Breast epithelium (tissue), 4 donors: ENCODE results near the gene MAST4. TPM values are rescaled to one million over a fixed set of nuclear protein-coding genes. Genes with fewer than 3 reads are reported as not detected.

Experiments used
- DNase-seq, 2 donors: peaks; one replicate each; pipeline ENCODE4 v3.0.0-alpha.2; 2019; ENCODE audit warnings: low spot score in 2 of 2
- H3K27ac ChIP-seq, 2 donors: fragments of 200-600 bp; sonication (generic) in 1 of 2; one replicate each; pipeline ENCODE4 v1.5.1; 2016 to 2019; ENCODE audit warnings: mild to moderate bottlenecking in 1 of 2
- H3K27me3 ChIP-seq, 2 donors: fragments of 200-600 bp; sonication (generic) in 1 of 2; one replicate each; pipeline versions ENCODE4 v1.5.1 to v1.6.0; 2017 to 2019; ENCODE audit warnings: control low read depth in 1 of 2, mild to moderate bottlenecking in 1 of 2
- H3K36me3 ChIP-seq: fragments of 200-600 bp; one replicate; pipeline ENCODE4 v1.5.1; 2019
- H3K4me1 ChIP-seq, 2 donors: fragments of 200-600 bp; sonication (generic); one replicate each; pipeline ENCODE4 v1.5.1; 2016 to 2019; ENCODE audit warnings: control low read depth in 1 of 2
- H3K4me3 ChIP-seq, 3 donors: fragments of 200-600 bp; sonication (generic); 1 replicate in 2 of 3; 2 replicates in 1 of 3; pipeline ENCODE4 v1.5.1; 2016 to 2019; ENCODE audit warnings: mild to moderate bottlenecking in 3 of 3, moderate library complexity in 2 of 3
- H3K9me3 ChIP-seq, 2 donors: fragments of 200-600 bp; sonication (generic) in 1 of 2; one replicate each; pipeline ENCODE4 v1.5.1; 2016 to 2019; ENCODE audit warnings: control low read depth in 1 of 2
- POLR2A ChIP-seq: fragments of 450-650 bp; IDR thresholded peaks from one replicate; pipeline ENCODE4 v1.6.1; 2016; ENCODE audit warnings: antibody characterized with exemption, mild to moderate bottlenecking, moderate library complexity
- POLR2AphosphoS5 ChIP-seq, 3 donors: sonication (generic); formaldehyde crosslinking; IDR thresholded peaks; one replicate each; pipeline ENCODE4 v1.6.1; 2017; ENCODE audit warnings: antibody characterized with exemption in 3 of 3
- intact Hi-C: fragments of 100-400 bp; cut with DNase I; formaldehyde crosslinking; loops from one replicate; pipeline ENCODE4 v1.15.1; 2023; ENCODE audit warnings: low total_unique reads
- total RNA-seq, 3 donors: library from RNA; depleted of rRNA; stranded (reverse); fragments of >200 nt; gene quantifications; one replicate each; pipeline ENCODE4 v1.1.0, GENCODE V29; 2016
- TF ChIP-seq, protein P1 (sequence below), 3 donors: fragments of 450-650 bp; IDR thresholded peaks; one replicate each; pipeline ENCODE4 v1.5.1; 2016 to 2017; ENCODE audit warnings: antibody characterized with exemption in 3 of 3, mild to moderate bottlenecking in 3 of 3, moderate library complexity in 3 of 3

The MAST4 gene
- total RNA-seq, 3 donors from 2014 or later, result 28.0 to 61.5 (median 50.1) TPM

DNA sequence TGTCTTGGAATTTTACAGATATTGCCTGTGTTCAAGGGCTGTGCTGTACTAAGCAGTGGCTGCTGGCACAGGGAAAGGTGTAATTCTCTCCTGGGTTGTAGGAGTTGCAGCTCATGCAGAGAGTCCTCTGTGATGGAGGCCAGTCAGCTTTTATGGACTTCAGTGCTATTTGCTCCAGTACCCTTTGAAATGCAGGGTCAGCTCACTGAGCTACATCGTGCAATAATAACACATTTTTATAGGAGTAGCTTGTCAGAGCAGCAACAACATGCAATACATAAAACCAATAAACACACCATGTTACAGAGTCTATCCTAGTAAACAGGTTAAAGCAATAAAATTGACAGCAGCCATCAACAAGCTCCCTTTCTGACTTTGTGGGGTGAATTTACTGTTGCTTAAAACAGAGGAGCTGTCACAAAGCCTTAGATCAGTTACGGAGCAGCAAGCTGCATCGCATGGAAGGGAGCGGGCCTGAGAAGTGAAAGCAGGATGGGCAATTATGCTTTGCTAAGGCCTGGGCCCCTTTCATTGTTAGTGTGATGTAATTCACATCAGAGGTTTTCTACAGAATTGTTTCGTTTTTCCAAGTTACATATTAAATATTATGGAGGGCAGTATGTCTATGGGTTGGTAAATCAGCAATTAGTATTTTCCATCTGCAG lies 583.6 kb downstream of the MAST4 start:
- Histone ChIP-seq H3K27me3 (no peaks in the 10 kb centered on the region), H3K27ac (no peak overlapping the region), H3K4me3 (no peak overlapping the region), H3K36me3 (no peaks in the 10 kb centered on the region), H3K9me3 (no peaks in the 10 kb centered on the region), H3K4me1 (peaks cover 0 to 6% of the 10 kb centered on the region in 2 donors)
- intact Hi-C loops, result loop anchor here (5.0 kb wide), 1 partner anchor 558 kb away; no protein-coding TSS in a partner anchor
- TF ChIP-seq, protein P1, sequence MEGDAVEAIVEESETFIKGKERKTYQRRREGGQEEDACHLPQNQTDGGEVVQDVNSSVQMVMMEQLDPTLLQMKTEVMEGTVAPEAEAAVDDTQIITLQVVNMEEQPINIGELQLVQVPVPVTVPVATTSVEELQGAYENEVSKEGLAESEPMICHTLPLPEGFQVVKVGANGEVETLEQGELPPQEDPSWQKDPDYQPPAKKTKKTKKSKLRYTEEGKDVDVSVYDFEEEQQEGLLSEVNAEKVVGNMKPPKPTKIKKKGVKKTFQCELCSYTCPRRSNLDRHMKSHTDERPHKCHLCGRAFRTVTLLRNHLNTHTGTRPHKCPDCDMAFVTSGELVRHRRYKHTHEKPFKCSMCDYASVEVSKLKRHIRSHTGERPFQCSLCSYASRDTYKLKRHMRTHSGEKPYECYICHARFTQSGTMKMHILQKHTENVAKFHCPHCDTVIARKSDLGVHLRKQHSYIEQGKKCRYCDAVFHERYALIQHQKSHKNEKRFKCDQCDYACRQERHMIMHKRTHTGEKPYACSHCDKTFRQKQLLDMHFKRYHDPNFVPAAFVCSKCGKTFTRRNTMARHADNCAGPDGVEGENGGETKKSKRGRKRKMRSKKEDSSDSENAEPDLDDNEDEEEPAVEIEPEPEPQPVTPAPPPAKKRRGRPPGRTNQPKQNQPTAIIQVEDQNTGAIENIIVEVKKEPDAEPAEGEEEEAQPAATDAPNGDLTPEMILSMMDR (IDR thresholded peaks at IDR 0.05), result no peak
- TF ChIP-seq POLR2AphosphoS5 (IDR thresholded peaks at IDR 0.05) (no peak), POLR2A (no peak)
- DNase-seq, result no peak

DNA sequence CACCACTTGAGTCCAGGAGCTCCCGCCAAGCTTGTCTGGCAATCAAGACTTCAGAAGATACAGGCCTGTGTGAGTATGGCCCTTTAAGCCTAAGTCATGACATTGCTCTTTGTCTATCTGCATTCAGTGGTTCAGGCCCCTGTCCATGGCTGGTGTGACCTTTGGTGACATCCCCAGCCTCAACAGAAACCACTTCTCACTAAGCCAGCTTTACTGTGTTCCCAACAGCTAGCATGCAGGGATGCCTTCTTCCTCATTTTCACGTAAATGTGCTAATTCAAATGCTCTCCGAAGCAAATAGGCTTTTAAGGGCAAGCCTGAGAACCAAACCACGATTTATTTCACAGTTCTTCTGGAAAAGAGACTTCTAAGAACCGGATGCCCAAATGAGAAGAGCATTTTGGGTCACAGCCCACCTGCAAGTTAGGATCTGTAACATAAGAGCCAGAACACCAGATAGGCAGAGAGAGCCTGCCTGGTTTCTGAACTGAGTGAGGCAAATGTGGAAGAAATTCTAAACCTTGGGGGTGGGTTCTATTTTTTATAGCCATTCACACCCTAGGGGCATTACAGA lies 585.5 kb downstream of the MAST4 start:
- DNase-seq, result no peak
- H3K9me3 ChIP-seq, result no peaks in the 10 kb centered on the region
- H3K27ac ChIP-seq, result peak overlapping the region; percentile 76 to 87
- no peaks in the 10 kb centered on the region for H3K27me3 ChIP-seq
- H3K36me3 ChIP-seq, result no peaks in the 10 kb centered on the region
- H3K4me3 ChIP-seq, result no peak overlapping the region
- TF ChIP-seq POLR2A (no peak), POLR2AphosphoS5 (IDR thresholded peaks at IDR 0.05) (no peak)
- TF ChIP-seq, protein P1 (IDR thresholded peaks at IDR 0.05), result no peak
- H3K4me1 ChIP-seq, result peaks cover 0 to 6% of the 10 kb centered on the region in 2 donors
- intact Hi-C loops, result loop anchor here (5.0 kb wide), 1 partner anchor 559 kb away; no protein-coding TSS in a partner anchor

DNA sequence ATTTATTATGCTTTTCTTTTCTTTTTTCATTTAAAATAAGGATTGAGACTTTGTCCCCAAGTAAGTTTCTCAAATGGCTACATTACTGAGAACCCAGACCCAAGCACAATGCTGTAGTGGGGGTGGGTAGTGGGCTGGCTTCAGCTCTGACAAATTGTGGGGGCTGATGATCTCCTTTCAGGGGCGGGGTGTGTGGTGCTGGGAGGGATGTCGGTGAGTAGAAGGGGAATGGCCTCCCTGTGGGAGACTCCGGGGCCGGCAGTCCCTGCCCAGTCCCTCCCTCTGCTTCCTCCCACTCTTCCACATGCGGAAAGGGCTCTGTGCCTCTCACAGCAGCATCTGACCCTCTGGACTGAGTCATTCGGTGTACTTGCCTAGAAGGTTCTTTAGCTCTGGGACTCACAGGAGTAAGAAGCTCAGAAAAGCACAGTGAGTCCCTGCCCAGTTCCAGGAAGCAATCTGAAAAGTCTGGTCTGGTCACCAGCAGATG lies 586.2 kb downstream of the MAST4 start:
- no peaks in the 10 kb centered on the region for H3K9me3 ChIP-seq
- peak overlapping the region; percentile 76 to 87 for H3K27ac ChIP-seq
- TF ChIP-seq POLR2A, result no peak
- peak in 2 of 3 donors; percentile 29 to 38 for TF ChIP-seq POLR2AphosphoS5 (IDR thresholded peaks at IDR 0.05)
- H3K27me3 ChIP-seq, result no peaks in the 10 kb centered on the region
- peak overlapping the region in 1 of 3 donors; percentile 46 for H3K4me3 ChIP-seq
- H3K36me3 ChIP-seq, result no peaks in the 10 kb centered on the region
- H3K4me1 ChIP-seq, result peaks cover 0 to 6% of the 10 kb centered on the region in 2 donors
- peak in 1 of 2 donors; percentile 66 for DNase-seq
- intact Hi-C loops, result loop anchor here (5.0 kb wide), 1 partner anchor 560 kb away; no protein-coding TSS in a partner anchor

DNA sequence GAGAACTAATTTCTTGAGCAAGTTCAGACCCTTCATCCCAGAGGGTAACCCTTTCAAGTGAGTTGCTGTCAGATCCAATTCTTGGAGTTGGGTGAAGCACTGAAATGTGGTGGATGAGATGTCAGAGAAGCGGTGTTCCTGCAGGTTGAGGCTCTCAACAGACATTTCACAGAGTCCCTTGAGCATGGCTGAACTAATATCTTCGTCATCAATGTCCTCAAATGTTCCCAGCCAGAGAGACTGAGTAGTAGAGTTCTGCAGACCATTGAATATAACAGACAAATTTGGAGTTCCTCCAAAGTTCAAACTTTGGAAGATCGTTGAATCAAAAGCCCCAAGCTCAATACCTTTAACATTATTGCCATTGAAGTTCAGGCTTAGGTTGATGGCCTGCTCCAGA lies 587.7 kb downstream of the MAST4 start:
- Histone ChIP-seq H3K9me3 (no peaks in the 10 kb centered on the region), H3K4me3 (no peak overlapping the region), H3K36me3 (no peaks in the 10 kb centered on the region), H3K4me1 (peaks cover 0 to 6% of the 10 kb centered on the region in 2 donors), H3K27me3 (no peaks in the 10 kb centered on the region), H3K27ac (no peak overlapping the region)
- intact Hi-C loops, result loop anchor here (5.0 kb wide), 1 partner anchor 562 kb away; no protein-coding TSS in a partner anchor
- TF ChIP-seq, protein P1 (IDR thresholded peaks at IDR 0.05), result no peak
- TF ChIP-seq POLR2A (no peak), POLR2AphosphoS5 (IDR thresholded peaks at IDR 0.05) (no peak)
- no peak for DNase-seq

DNA sequence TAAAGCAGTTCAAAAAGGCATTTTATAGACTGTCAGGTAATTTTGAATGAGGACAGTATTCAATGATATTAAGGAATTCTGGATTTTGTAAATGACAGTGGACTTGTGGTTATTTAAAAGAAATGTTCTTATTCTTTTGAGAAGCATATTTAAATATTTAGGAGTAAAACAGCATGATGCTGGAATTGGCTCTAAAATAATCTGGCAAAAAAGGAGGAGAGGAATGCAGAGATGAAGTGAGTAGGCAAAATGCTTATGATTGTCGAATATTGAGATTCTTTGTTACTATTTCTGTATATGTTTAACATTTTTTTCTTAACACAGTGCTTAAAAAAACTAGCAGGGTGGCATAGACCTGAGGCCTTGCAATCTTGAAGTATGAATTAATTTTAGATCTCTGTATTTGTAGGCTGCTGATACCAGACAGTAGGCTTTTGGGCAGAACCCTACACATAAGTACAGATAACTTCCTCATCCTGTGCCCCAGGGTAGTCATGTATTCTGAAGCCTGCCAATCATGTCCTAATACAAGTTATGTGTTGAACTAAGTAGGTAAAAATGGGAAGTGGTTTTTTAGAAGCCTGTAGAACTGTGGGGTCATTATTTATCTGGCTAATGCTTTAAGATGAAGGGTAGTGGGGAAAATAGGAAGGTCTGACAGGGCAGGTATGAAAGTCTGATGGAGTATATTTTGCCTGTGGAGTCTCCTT lies 591.0 kb downstream of the MAST4 start:
- no peak for DNase-seq
- no peak overlapping the region for H3K27ac ChIP-seq
- no peaks in the 10 kb centered on the region for H3K27me3 ChIP-seq
- no peaks in the 10 kb centered on the region for H3K36me3 ChIP-seq
- peaks cover 0 to 2% of the 10 kb centered on the region in 2 donors for H3K4me1 ChIP-seq
- H3K4me3 ChIP-seq, result no peak overlapping the region
- intact Hi-C loops, result no loop called here
- no peak for TF ChIP-seq POLR2AphosphoS5 (IDR thresholded peaks at IDR 0.05)
- TF ChIP-seq, protein P1 (IDR thresholded peaks at IDR 0.05), result no peak
- no peak for TF ChIP-seq POLR2A
- H3K9me3 ChIP-seq, result no peaks in the 10 kb centered on the region
